ENCODE measurements around the gene STK32B.

- TF ChIP-seq EZH2 (IDR thresholded peaks at IDR 0.05; ENCODE audit: low read depth, low read length, severe bottlenecking) (no peak), FOSL1 (IDR thresholded peaks at IDR 0.05; ENCODE audit: insufficient read depth, low read depth, low read length) (no peak), POLR2AphosphoS5 (IDR thresholded peaks at IDR 0.05; ENCODE audit: low read depth, low read length) (no peak), SP2 (IDR thresholded peaks at IDR 0.05; ENCODE audit: low read length) (no peak), POLR2A (IDR thresholded peaks at IDR 0.05; ENCODE audit: control extremely low read depth in 1 of 2, low read depth in 2 of 2, low read length in 2 of 2) (no peak)
- TF ChIP-seq, protein P1, sequence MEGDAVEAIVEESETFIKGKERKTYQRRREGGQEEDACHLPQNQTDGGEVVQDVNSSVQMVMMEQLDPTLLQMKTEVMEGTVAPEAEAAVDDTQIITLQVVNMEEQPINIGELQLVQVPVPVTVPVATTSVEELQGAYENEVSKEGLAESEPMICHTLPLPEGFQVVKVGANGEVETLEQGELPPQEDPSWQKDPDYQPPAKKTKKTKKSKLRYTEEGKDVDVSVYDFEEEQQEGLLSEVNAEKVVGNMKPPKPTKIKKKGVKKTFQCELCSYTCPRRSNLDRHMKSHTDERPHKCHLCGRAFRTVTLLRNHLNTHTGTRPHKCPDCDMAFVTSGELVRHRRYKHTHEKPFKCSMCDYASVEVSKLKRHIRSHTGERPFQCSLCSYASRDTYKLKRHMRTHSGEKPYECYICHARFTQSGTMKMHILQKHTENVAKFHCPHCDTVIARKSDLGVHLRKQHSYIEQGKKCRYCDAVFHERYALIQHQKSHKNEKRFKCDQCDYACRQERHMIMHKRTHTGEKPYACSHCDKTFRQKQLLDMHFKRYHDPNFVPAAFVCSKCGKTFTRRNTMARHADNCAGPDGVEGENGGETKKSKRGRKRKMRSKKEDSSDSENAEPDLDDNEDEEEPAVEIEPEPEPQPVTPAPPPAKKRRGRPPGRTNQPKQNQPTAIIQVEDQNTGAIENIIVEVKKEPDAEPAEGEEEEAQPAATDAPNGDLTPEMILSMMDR (IDR thresholded peaks at IDR 0.05; ENCODE audit: control extremely low read depth in 1 of 3, insufficient read depth in 1 of 3, low read depth in 1 of 3, low read length in 3 of 3): no peak
These were observed 152.2 kb downstream of the STK32B start for GRCh38 chr4:5203309-5203992.

Data from H1 (cell line).